ENCODE measurements around the gene LRRC75B. TPM values are rescaled to one million over a fixed set of nuclear protein-coding genes. Genes with fewer than 3 reads are reported as not detected.

LRRC75B gene
- total RNA-seq, 1 experiment from 2014 or later: 18.1 TPM

- Histone ChIP-seq H3K79me2 (ENCODE audit: insufficient read depth, low read length) (peaks cover 45% of the 10 kb centered on the region; the same call in 1 of the 2 replicates), H3K79me1 (ENCODE audit: insufficient read depth, low read depth, low read length, poor library complexity, severe bottlenecking) (peaks cover 9% of the 10 kb centered on the region), H2AK5ac (ENCODE audit: insufficient read length, low read length) (no peak within 1 kb of the TSS), H3K4me2 (ENCODE audit: insufficient read depth, insufficient read length, low read length) (peak within 1 kb of the TSS; percentile 90), H3K23ac (ENCODE audit: insufficient read length, low read depth, low read length) (no peak within 1 kb of the TSS), H2BK5ac (ENCODE audit: insufficient read length, low read length) (no peak within 1 kb of the TSS), H2AFZ (ENCODE audit: low read length) (no peak within 1 kb of the TSS), H4K5ac (ENCODE audit: insufficient read length, low read depth, low read length) (no peak within 1 kb of the TSS), H3K9ac (ENCODE audit: extremely low read depth, insufficient read length, low read length) (peak within 1 kb of the TSS; percentile 94), H3K23me2 (ENCODE audit: insufficient read length, low read depth, low read length, poor library complexity, severe bottlenecking) (peaks cover 16% of the 10 kb centered on the region), H3K9me3 (ENCODE audit: control insufficient read depth, low read depth, low read length) (no peaks in the 10 kb centered on the region), H4K20me1 (ENCODE audit: control insufficient read depth, insufficient read depth, insufficient read length) (peaks cover 2% of the 10 kb centered on the region), H2BK12ac (ENCODE audit: insufficient read length, low read depth, low read length) (no peak within 1 kb of the TSS), H2BK15ac (ENCODE audit: low read depth, low read length) (no peak within 1 kb of the TSS), H4K91ac (ENCODE audit: insufficient read length, low read depth, low read length) (no peak within 1 kb of the TSS), H3K14ac (ENCODE audit: insufficient read depth, low read length) (peak within 1 kb of the TSS; percentile 96), H3K4me1 (ENCODE audit: insufficient read depth, low read length) (peaks cover 3% of the 10 kb centered on the region), H3K27ac (ENCODE audit: insufficient read length, low read depth, low read length) (peak within 1 kb of the TSS; percentile 53), H2BK20ac (ENCODE audit: low read depth, low read length, poor library complexity, severe bottlenecking) (no peak within 1 kb of the TSS), H3T11ph (ENCODE audit: low read length) (no peak within 1 kb of the TSS), H3K18ac (ENCODE audit: insufficient read length, low read depth, low read length) (peak within 1 kb of the TSS; percentile 92), H4K8ac (replicated peaks; ENCODE audit: insufficient read length, low read depth, low read length) (no peak within 1 kb of the TSS), H3K4ac (ENCODE audit: low read depth, low read length) (no peak within 1 kb of the TSS; the same call in 1 of the 2 replicates), H3K27me3 (ENCODE audit: insufficient read depth, low read length) (no peaks in the 10 kb centered on the region), H2BK120ac (ENCODE audit: low read depth, low read length, poor library complexity, severe bottlenecking) (no peak within 1 kb of the TSS), H3K56ac (ENCODE audit: insufficient read length, low read depth, low read length) (no peak within 1 kb of the TSS)
- WGBS (ENCODE audit: extremely low coverage, insufficient read length, low lambda C conversion rate): no CpG with 5 or more reads among the region's 64 CpGs
- Mint-ChIP-seq H3K27me3 (ENCODE audit: low read depth) (no peaks in the 10 kb centered on the region), H3K27ac (peak within 1 kb of the TSS; percentile 99 to 100 (median 100)), H3K9me3 (peaks cover 2% of the 10 kb centered on the region in 2 experiments; a peak in 3 of 5 replicates), H3K4me1 (peaks cover 27 to 33% of the 10 kb centered on the region in 2 experiments), H3K36me3 (ENCODE audit: insufficient read depth in 1 of 3, low read depth in 3 of 3) (peaks cover 29 to 35% (median 32%) of the 10 kb centered on the region in 3 experiments), H3K4me3 (peak within 1 kb of the TSS; percentile 99)
- peak; percentile 39 for DNase-seq
- TF ChIP-seq, protein P1, sequence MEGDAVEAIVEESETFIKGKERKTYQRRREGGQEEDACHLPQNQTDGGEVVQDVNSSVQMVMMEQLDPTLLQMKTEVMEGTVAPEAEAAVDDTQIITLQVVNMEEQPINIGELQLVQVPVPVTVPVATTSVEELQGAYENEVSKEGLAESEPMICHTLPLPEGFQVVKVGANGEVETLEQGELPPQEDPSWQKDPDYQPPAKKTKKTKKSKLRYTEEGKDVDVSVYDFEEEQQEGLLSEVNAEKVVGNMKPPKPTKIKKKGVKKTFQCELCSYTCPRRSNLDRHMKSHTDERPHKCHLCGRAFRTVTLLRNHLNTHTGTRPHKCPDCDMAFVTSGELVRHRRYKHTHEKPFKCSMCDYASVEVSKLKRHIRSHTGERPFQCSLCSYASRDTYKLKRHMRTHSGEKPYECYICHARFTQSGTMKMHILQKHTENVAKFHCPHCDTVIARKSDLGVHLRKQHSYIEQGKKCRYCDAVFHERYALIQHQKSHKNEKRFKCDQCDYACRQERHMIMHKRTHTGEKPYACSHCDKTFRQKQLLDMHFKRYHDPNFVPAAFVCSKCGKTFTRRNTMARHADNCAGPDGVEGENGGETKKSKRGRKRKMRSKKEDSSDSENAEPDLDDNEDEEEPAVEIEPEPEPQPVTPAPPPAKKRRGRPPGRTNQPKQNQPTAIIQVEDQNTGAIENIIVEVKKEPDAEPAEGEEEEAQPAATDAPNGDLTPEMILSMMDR (conservative IDR thresholded peaks at IDR 0.05): no peak
Observed at GRCh38 chr22:24554313-24555164, 38.3 kb downstream of the LRRC75B start, which contains the start of gene GUCD1. GUCD1 (minus strand) TSS chr22:24555138; CDS start chr22:24554991, 147 bp downstream.

Data from H9 (cell line).